Thymus (tissue), 11 donors: Measurements from ENCODE around the gene SLFN13. TPM values are rescaled to one million over a fixed set of nuclear protein-coding genes. Genes with fewer than 3 reads are reported as not detected.
A peak's percentile ranks its signal among the peaks of the same experiment; 100 is the strongest.
"Not testable (repeated sequence)": the region's sequence is repeated elsewhere in the genome, so short reads cannot be mapped to it uniquely, and the experiment has no call there.

Source experiments
- DNase-seq, 9 donors: peaks; one replicate each; pipeline ENCODE4 v3.0.0-alpha.2; 2013; ENCODE audit warnings: low spot score in 9 of 9, low read depth in 6 of 9, missing footprints in 1 of 9
- H3K27ac ChIP-seq, 2 donors: one replicate each; pipeline ENCODE4 v1.5.1; 2013; ENCODE audit warnings: control low read depth in 1 of 2, low read depth in 1 of 2, low read length in 1 of 2, mild to moderate bottlenecking in 1 of 2, moderate library complexity in 1 of 2
- H3K27me3 ChIP-seq, 2 donors: one replicate each; pipeline ENCODE4 v1.5.1; 2013; ENCODE audit warnings: low read length in 1 of 2; ENCODE audit not compliant: control insufficient read depth in 2 of 2, insufficient read depth in 1 of 2
- H3K36me3 ChIP-seq, 2 donors: one replicate each; pipeline ENCODE4 v1.5.1; 2013; ENCODE audit warnings: low read length in 1 of 2, mild to moderate bottlenecking in 1 of 2, moderate library complexity in 1 of 2; ENCODE audit not compliant: control insufficient read depth in 2 of 2, insufficient read depth in 2 of 2
- H3K4me1 ChIP-seq, 2 donors: one replicate each; pipeline ENCODE4 v1.5.1; 2013; ENCODE audit warnings: low read length in 2 of 2; ENCODE audit not compliant: control insufficient read depth in 2 of 2, insufficient read depth in 2 of 2
- H3K4me3 ChIP-seq, 2 donors: one replicate each; pipeline ENCODE4 v1.5.1; 2013; ENCODE audit warnings: low read length in 2 of 2, control low read depth in 1 of 2, mild to moderate bottlenecking in 1 of 2
- H3K9me3 ChIP-seq, 2 donors: one replicate each; pipeline ENCODE4 v1.5.1; 2013; ENCODE audit warnings: low read length in 1 of 2, mild to moderate bottlenecking in 1 of 2; ENCODE audit not compliant: control insufficient read depth in 2 of 2, insufficient read depth in 1 of 2
- WGBS: extraction: QIAGEN DNeasy Blood & Tissue Kit; methylation state at CpG from one replicate; pipeline ENCODE4 v1.1.7; 2013; 5-methylcytosine and 5-hydroxymethylcytosine counted together
- polyA plus RNA-seq: library from polyadenylated mRNA; stranded (reverse); fragments of 200-250 nt; gene quantifications from one replicate; pipeline ENCODE4 v1.2.3, GENCODE V29; 2013
- total RNA-seq: library from RNA; stranded (reverse); fragments of 120-200 nt; gene quantifications from one replicate; pipeline ENCODE4 v1.2.4, GENCODE V29; 2013
- donor health status: healthy.

The SLFN13 gene
- total and polyA plus RNA-seq, 2 donors, result 4.2 to 14.2 TPM

DNA sequence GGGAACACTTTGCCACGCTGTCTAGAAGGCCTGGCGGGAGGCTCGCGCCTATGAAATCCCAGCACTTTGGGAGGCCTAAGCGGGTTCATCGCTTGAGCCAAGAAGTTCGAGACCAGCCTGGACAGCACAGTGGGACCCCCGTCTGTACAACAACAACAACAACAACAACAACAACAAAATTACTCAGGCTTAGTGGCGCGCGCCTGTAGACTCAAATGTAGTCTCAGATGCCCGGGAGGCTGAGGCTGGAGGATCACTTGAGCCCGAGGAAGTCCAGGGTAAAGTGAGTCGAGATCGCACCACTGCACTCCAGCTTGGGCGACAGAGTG lies 297 bp upstream of the SLFN13 start:
- WGBS, result 17% methylated on average over 16 of the region's 16 CpGs
- no peak overlapping the region for H3K27ac ChIP-seq
- no peak for DNase-seq
- peak overlapping the region; percentile 57 to 73 for H3K4me3 ChIP-seq
- peaks cover 0 to 5% of the 10 kb centered on the region in 2 donors for H3K9me3 ChIP-seq
- peaks cover 4 to 40% of the 10 kb centered on the region in 2 donors for H3K27me3 ChIP-seq
- no peaks in the 10 kb centered on the region for H3K36me3 ChIP-seq
- H3K4me1 ChIP-seq, result peaks cover 6 to 25% of the 10 kb centered on the region in 2 donors

DNA sequence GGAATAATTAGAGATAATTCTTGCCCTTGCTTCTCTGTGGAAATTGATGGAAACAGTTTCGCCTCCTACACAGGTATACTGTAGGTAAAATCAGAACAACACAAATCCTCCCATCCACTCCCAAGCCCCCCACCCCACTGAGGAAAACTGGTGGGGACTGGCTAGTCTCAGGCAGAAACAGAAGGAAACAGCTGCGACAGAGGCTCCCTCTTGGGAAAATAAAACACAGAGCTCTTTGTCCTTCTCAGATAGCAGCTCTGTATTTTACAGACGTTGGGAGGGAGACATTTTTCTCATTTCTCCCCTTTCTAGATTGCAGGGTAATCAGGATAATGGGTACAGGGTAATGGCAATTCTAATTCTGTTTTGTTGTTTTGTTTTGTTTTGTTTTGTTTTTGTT lies 1.1 kb downstream of the SLFN13 start:
- Histone ChIP-seq H3K4me3 (peak overlapping the region; percentile 57 to 73), H3K4me1 (peaks cover 6 to 25% of the 10 kb centered on the region in 2 donors), H3K9me3 (peaks cover 0 to 5% of the 10 kb centered on the region in 2 donors), H3K27ac (no peak overlapping the region), H3K27me3 (peaks cover 4 to 39% of the 10 kb centered on the region in 2 donors), H3K36me3 (no peaks in the 10 kb centered on the region)
- DNase-seq, result peak in 1 of 9 donors; percentile 18
- WGBS, result 57% methylated on average over 3 of the region's 3 CpGs

DNA sequence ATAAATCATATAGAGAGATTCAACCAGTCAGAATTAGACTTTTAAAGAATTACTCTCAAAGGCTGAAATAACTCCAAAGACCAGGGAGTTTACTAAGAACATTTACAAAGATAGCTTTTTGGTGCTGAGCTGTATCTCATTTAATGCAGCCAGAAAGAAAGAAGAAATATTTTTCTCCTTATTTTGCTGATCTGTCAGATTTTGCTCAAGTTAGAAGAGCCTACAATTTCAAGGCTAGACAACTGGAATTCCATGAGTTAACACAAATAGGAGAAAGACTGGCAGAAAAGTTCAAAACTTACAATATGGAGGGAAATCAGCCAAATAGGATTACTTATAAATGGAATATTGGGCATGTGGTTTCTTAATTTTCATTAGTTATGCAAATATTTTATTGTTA lies 10.1 kb downstream of the SLFN13 start:
- Histone ChIP-seq H3K4me1 (peaks cover 0 to 6% of the 10 kb centered on the region in 2 donors), H3K27ac (no peak overlapping the region), H3K27me3 (no peaks in the 10 kb centered on the region), H3K4me3 (no peak overlapping the region), H3K36me3 (no peaks in the 10 kb centered on the region), H3K9me3 (no peaks in the 10 kb centered on the region)
- DNase-seq, result no peak

DNA sequence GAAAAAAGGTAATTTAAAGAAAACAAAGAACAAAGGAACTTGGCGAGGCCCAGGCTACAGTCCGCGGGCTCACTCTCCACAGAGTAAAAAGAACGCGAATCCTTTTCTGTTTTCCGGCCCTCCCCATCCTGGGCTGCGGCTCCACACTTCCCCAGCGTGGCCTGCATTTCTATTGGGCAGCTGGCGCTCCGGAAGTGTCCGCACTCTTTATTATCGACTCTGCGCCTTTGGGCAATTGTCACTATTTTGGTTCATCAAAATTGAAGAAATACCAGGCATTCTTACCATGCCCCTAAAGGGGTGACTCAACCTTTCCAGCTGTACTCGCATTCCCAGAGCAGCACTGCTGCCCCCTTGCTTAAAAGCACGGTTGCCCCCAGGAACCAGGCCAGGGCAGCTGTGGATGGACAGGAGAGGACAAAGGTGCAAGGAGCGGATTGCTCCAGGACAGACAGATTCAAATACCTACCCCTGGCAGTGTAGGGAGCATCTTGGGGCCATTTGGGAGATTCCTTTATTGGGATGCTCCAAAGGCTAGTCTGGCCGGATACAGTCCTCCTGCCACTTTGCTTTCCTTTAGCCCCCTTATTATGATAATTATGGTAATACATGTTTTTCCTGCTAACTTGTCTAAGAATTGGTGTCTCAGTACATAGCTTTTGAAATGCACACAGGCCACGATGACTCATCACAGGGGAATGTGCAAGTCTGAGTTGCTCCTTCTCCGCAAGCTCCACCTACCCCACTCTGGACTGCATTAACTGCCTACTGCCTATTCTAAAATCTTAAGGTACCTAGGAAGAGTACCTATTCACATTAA lies 15.3 kb downstream of the SLFN13 start:
- Histone ChIP-seq H3K9me3 (no peaks in the 10 kb centered on the region), H3K27me3 (no peaks in the 10 kb centered on the region), H3K4me1 (peaks cover 0 to 23% of the 10 kb centered on the region in 2 donors), H3K27ac (peak overlapping the region; percentile 49 to 90), H3K36me3 (no peaks in the 10 kb centered on the region), H3K4me3 (peak overlapping the region; percentile 47 to 76)
- DNase-seq, result peak in 4 of 9 donors; percentile 36 to 70 (median 50)
- 22% methylated on average over 19 of the region's 19 CpGs for WGBS

DNA sequence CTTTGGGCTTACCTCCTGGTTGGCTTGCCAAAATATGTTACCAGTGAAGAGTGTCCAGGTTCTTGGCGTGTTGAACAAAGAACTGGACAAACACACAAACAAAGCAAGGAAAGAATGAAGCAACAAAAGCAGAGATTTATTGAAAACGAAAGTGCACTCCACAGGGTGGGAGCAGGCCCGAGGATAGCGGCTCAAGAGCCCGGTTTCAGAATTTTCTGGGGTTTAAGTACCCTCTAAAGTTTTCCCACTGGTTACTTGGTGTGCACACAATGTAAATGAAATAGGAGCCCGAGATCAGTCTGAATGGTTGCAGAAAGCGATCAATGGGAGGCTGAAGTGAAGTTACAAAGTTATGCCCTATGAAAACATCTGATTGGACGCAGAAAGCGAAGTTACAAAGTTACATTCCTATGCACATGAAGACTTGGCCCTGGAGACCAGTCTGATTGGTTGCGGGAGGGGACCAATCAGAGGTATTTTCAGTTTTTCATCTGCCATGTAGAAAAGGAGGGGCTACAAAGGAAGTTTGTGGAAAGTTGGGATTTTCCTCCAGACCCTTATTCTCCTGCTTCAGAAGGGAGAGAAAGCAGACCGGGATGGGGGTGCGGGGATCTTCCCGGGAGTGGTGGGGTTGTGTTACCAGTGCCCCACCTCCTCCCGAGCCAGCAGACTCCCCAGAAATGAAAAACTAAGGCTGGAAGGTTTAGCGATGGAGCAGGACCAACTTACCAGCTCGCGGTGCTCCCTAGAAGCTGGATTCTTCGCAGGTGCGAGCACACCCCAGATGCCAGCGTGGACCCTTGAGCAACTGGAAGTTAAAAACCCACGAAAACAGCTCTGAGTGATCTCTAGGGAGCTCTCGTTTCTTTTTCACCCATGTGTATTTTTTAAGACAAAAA lies 16.1 kb downstream of the SLFN13 start, which contains the start of gene SLFN12:
SLFN12 (minus strand) TSS at position 325 of the 899 bp plus-strand sequence. CDS start 9,472 bp downstream, outside the sequence.
- H3K27ac ChIP-seq, result peak within 1 kb of the TSS; percentile 49 to 90
- H3K4me1 ChIP-seq, result peaks cover 0 to 23% of the 10 kb centered on the region in 2 donors
- H3K27me3 ChIP-seq, result no peaks in the 10 kb centered on the region
- H3K4me3 ChIP-seq, result peak within 1 kb of the TSS; percentile 47 to 76
- DNase-seq, result peak in 8 of 9 donors; percentile 57 to 88 (median 72)
- WGBS, result 26% methylated on average over 22 of the region's 22 CpGs
- H3K36me3 ChIP-seq, result no peaks in the 10 kb centered on the region
- no peaks in the 10 kb centered on the region for H3K9me3 ChIP-seq

DNA sequence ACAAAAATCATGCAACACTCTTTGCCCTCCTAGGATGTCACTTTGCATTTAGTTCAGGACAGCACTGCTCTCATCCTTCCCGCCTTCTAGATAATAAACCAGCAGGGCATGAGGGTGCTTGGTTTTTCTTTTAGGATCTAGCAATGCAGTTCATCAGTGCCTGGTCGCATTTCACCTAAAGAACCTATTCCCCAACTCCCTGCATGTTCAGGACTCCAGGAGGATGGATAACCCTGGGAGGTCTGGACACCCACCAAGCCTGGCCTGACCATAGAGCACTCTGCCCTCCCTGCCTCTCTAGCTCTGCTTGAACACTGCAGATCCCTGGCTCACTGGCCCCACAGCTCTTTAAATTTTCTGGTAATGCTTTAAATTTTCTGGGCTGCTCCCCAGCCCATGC lies 18.9 kb downstream of the SLFN13 start:
- no peaks in the 10 kb centered on the region for H3K36me3 ChIP-seq
- DNase-seq, result no peak
- H3K4me1 ChIP-seq, result peaks cover 0 to 23% of the 10 kb centered on the region in 2 donors
- H3K9me3 ChIP-seq, result no peaks in the 10 kb centered on the region
- H3K27ac ChIP-seq, result no peak overlapping the region
- 98% methylated on average over 2 of the region's 2 CpGs for WGBS
- no peak overlapping the region for H3K4me3 ChIP-seq
- no peaks in the 10 kb centered on the region for H3K27me3 ChIP-seq

DNA sequence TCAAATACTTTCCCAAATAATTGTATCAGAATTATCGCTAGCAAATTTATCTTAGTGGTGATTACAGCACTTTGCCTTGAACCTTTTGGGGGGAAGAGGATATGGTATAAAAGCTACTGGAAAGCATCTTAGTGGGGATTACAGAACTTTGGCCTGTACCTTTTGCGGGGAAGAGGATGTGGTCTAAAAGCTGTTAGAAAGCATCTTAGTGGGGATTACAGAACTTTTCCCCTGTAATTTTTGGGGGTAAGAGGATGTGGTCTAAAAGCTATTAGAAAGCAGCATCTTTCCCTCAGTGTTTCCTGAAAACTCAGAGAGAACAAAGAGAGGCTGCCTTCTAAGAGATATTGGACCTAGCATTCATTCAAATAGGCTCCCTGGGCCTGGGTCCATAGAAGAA lies 20.3 kb downstream of the SLFN13 start:
- no peaks in the 10 kb centered on the region for H3K27me3 ChIP-seq
- no peak overlapping the region for H3K4me3 ChIP-seq
- 54% methylated on average over 2 of the region's 2 CpGs for WGBS
- H3K9me3 ChIP-seq, result no peaks in the 10 kb centered on the region
- H3K36me3 ChIP-seq, result no peaks in the 10 kb centered on the region
- DNase-seq, result peak in 1 of 9 donors; percentile 24
- peaks cover 0 to 15% of the 10 kb centered on the region in 2 donors for H3K4me1 ChIP-seq
- no peak overlapping the region for H3K27ac ChIP-seq

DNA sequence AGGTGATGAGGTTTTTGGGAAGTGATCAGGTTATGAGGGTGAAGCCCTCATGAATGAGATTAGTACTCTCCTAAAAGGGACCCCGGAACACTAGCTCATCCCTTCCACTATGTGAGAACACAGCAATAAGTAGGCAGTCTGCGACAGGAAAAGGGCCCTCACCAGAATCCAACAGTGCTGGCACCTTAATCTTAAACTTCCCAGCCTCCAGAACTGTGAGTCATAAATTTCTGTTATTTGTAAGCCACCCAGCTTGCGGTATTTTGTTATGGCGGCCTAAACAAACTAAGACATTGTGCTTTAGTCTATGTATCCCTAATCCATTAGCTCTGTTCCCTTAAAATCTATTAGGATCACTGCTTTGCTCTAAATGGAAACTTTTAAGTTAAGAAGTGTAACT lies 24.8 kb downstream of the SLFN13 start:
- no peaks in the 10 kb centered on the region for H3K9me3 ChIP-seq
- no peak for DNase-seq
- peaks cover 0 to 3% of the 10 kb centered on the region in 2 donors for H3K4me1 ChIP-seq
- no peak overlapping the region for H3K27ac ChIP-seq
- H3K36me3 ChIP-seq, result no peaks in the 10 kb centered on the region
- WGBS, result 98% methylated on average over 4 of the region's 4 CpGs
- H3K4me3 ChIP-seq, result no peak overlapping the region
- H3K27me3 ChIP-seq, result no peaks in the 10 kb centered on the region

DNA sequence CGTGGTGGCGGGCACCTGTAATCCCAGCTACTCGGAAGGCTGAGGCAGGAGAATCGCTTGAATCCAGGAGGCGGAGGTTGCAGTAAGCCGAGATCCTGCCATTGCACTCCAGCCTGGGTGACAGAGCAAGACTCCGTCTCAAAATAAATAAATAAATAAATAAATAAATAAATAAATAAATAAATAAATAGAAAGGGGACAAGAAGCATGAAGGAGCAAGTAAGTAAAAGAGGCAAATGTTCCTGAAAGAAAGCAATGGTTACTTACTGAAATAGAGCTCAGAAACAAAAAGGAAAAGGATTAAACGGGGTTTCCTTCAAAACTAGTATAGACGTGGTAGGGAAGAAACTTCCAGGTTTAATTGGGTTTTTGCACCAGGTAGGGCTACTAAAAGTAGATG lies 27.5 kb downstream of the SLFN13 start:
- not testable (repeated sequence) for H3K27me3 ChIP-seq, H3K36me3 ChIP-seq, H3K9me3 ChIP-seq, H3K4me3 ChIP-seq, H3K27ac ChIP-seq, H3K4me1 ChIP-seq, DNase-seq
- WGBS, result 95% methylated on average over 9 of the region's 9 CpGs
